Measurements from ENCODE around the gene SEC23B.

GRCh38 chr20:18577942-18578341, 70.2 kb downstream of the SEC23B start:
- no peak for TF ChIP-seq ETS1 (CRISPR knock-in tag; IDR thresholded peaks at IDR 0.05)
- no peak for TF ChIP-seq EZH2 (conservative IDR thresholded peaks at IDR 0.05; ENCODE audit: low read depth, low read length)
